GM18868 (cell line): ENCODE data around the gene PRKG1.

Experiments used
- ATAC-seq: cut with Tn5 transposase; IDR thresholded peaks from one replicate; pipeline ENCODE4 v1.9.1; 2021; ENCODE audit warnings: mild to moderate bottlenecking, moderate library complexity; ENCODE audit not compliant: unreplicated experiment

The PRKG1 gene

GRCh38 chr10:52259426-52259812 is 1185.1 kb downstream of the PRKG1 start:
- no peak for ATAC-seq

GRCh38 chr10:52261362-52261761 is 1187.1 kb downstream of the PRKG1 start:
- no peak for ATAC-seq

- no peak for ATAC-seq
These were observed 1191.0 kb downstream of the PRKG1 start for GRCh38 chr10:52265131-52265926.

- no peak for ATAC-seq
These were observed 1192.6 kb downstream of the PRKG1 start for GRCh38 chr10:52266858-52267257.

GRCh38 chr10:52268790-52269189 is 1194.5 kb downstream of the PRKG1 start:
- ATAC-seq = no peak

- no peak for ATAC-seq
These were observed 1194.9 kb downstream of the PRKG1 start for GRCh38 chr10:52269233-52269632.

GRCh38 chr10:52276163-52276562 is 1201.9 kb downstream of the PRKG1 start:
- ATAC-seq = no peak

GRCh38 chr10:52276986-52277385 is 1202.7 kb downstream of the PRKG1 start:
- ATAC-seq = no peak

GRCh38 chr10:52279546-52279945 is 1205.3 kb downstream of the PRKG1 start:
- no peak for ATAC-seq

GRCh38 chr10:52280051-52280450 is 1205.8 kb downstream of the PRKG1 start:
- ATAC-seq = no peak

GRCh38 chr10:52283174-52283573 is 1208.9 kb downstream of the PRKG1 start:
- no peak for ATAC-seq

GRCh38 chr10:52284416-52285013 is 1210.2 kb downstream of the PRKG1 start:
- peak; percentile 66 for ATAC-seq

GRCh38 chr10:52287866-52288265 is 1213.6 kb downstream of the PRKG1 start:
- ATAC-seq = no peak

GRCh38 chr10:52297747-52298146 is 1223.5 kb downstream of the PRKG1 start:
- ATAC-seq = no peak

GRCh38 chr10:52300599-52301277 is 1226.5 kb downstream of the PRKG1 start:
- ATAC-seq = no peak

- ATAC-seq = peak; percentile 87
These were observed 1234.2 kb downstream of the PRKG1 start for GRCh38 chr10:52308251-52309031.

GRCh38 chr10:52312942-52313255 is 1238.6 kb downstream of the PRKG1 start:
- no peak for ATAC-seq

- ATAC-seq = no peak
These were observed 1239.1 kb downstream of the PRKG1 start for GRCh38 chr10:52313256-52313932.

- peak; percentile 77 for ATAC-seq
These were observed 1239.9 kb downstream of the PRKG1 start, which contains the start of gene DKK1 for GRCh38 chr10:52313933-52314821. DKK1 (plus strand) TSS chr10:52314281; CDS start chr10:52314435, 154 bp downstream.
